Nephron progenitor cell (in vitro differentiated cells): ENCODE measurements around the gene MAP3K10.
"Not testable (repeated sequence)": the region's sequence is repeated elsewhere in the genome, so short reads cannot be mapped to it uniquely, and the experiment has no call there.

Experiments used
- DNase-seq: peaks from one replicate; pipeline ENCODE4 v3.0.0; 2021
- H3K27ac Mint-ChIP-seq: 2 replicates; pipeline ENCODE4 v1.8.0; 2021; ENCODE audit warnings: mild to moderate bottlenecking, moderate library complexity, mixed read lengths
- H3K27me3 Mint-ChIP-seq: 2 replicates; pipeline ENCODE4 v1.8.0; 2021; ENCODE audit warnings: mild to moderate bottlenecking, low read depth, mixed read lengths; ENCODE audit not compliant: poor library complexity
- H3K36me3 Mint-ChIP-seq: 2 replicates; pipeline ENCODE4 v1.8.0; 2021; ENCODE audit warnings: low read depth, mixed read lengths
- H3K4me1 Mint-ChIP-seq: 2 replicates; pipeline ENCODE4 v1.8.0; 2021; ENCODE audit warnings: mixed read lengths
- H3K4me3 Mint-ChIP-seq: 2 replicates; pipeline ENCODE4 v1.8.0; 2021; ENCODE audit warnings: mild to moderate bottlenecking, moderate library complexity, mixed read lengths
- H3K9me3 Mint-ChIP-seq: 2 replicates; pipeline ENCODE4 v1.8.0; 2021; ENCODE audit warnings: mild to moderate bottlenecking, moderate library complexity, mixed read lengths
- CTCF ChIP-seq: fragments of 200-600 bp; sonication (generic); IDR thresholded peaks from 2 replicates; pipeline ENCODE4 v1.5.0; 2021; ENCODE audit warnings: antibody characterized with exemption

Gene MAP3K10

GRCh38 chr19:40157059-40157458, 34.2 kb upstream of the MAP3K10 start:
- Mint-ChIP-seq H3K9me3 (no peaks in the 10 kb centered on the region), H3K27ac (no peak overlapping the region), H3K4me1 (no peaks in the 10 kb centered on the region), H3K4me3 (no peak overlapping the region), H3K27me3 (peaks cover 11% of the 10 kb centered on the region), H3K36me3 (no peaks in the 10 kb centered on the region)
- TF ChIP-seq CTCF, result no peak
- no peak for DNase-seq

- no peaks in the 10 kb centered on the region for H3K36me3 Mint-ChIP-seq
- H3K27me3 Mint-ChIP-seq, result peaks cover 16% of the 10 kb centered on the region
- no peak overlapping the region for H3K27ac Mint-ChIP-seq
- peaks cover 9% of the 10 kb centered on the region for H3K9me3 Mint-ChIP-seq
- H3K4me3 Mint-ChIP-seq, result no peak overlapping the region
- TF ChIP-seq CTCF, result no peak
- no peak for DNase-seq
- H3K4me1 Mint-ChIP-seq, result no peaks in the 10 kb centered on the region
Observed at GRCh38 chr19:40159744-40160143, 31.5 kb upstream of the MAP3K10 start.

GRCh38 chr19:40162104-40162503, 29.1 kb upstream of the MAP3K10 start:
- no peak for TF ChIP-seq CTCF
- peaks cover 25% of the 10 kb centered on the region for H3K27me3 Mint-ChIP-seq
- no peak for DNase-seq
- H3K4me3 Mint-ChIP-seq, result no peak overlapping the region
- H3K4me1 Mint-ChIP-seq, result peaks cover 7% of the 10 kb centered on the region
- peaks cover 12% of the 10 kb centered on the region for H3K9me3 Mint-ChIP-seq
- H3K36me3 Mint-ChIP-seq, result no peaks in the 10 kb centered on the region
- no peak overlapping the region for H3K27ac Mint-ChIP-seq

- H3K4me3 Mint-ChIP-seq, result no peak overlapping the region
- H3K27me3 Mint-ChIP-seq, result peaks cover 25% of the 10 kb centered on the region
- H3K27ac Mint-ChIP-seq, result no peak overlapping the region
- no peak for TF ChIP-seq CTCF
- peaks cover 12% of the 10 kb centered on the region for H3K9me3 Mint-ChIP-seq
- H3K36me3 Mint-ChIP-seq, result no peaks in the 10 kb centered on the region
- no peak for DNase-seq
- peaks cover 7% of the 10 kb centered on the region for H3K4me1 Mint-ChIP-seq
Observed at GRCh38 chr19:40163541-40164129, 27.6 kb upstream of the MAP3K10 start.

- Mint-ChIP-seq H3K4me3 (no peak overlapping the region), H3K36me3 (no peaks in the 10 kb centered on the region), H3K9me3 (peaks cover 12% of the 10 kb centered on the region), H3K4me1 (peaks cover 7% of the 10 kb centered on the region), H3K27ac (no peak overlapping the region), H3K27me3 (peaks cover 21% of the 10 kb centered on the region)
- peak; percentile 61 for TF ChIP-seq CTCF
- DNase-seq, result peak; percentile 73
Observed at GRCh38 chr19:40165362-40165937, 25.8 kb upstream of the MAP3K10 start.

- peaks cover 16% of the 10 kb centered on the region for H3K4me1 Mint-ChIP-seq
- DNase-seq, H3K27ac Mint-ChIP-seq, H3K9me3 Mint-ChIP-seq, H3K4me3 Mint-ChIP-seq, H3K36me3 Mint-ChIP-seq: not testable (repeated sequence)
- H3K27me3 Mint-ChIP-seq, result peaks cover 16% of the 10 kb centered on the region
Observed at GRCh38 chr19:40169482-40170302, 21.5 kb upstream of the MAP3K10 start.

- not testable (repeated sequence) for H3K27ac Mint-ChIP-seq, H3K36me3 Mint-ChIP-seq, H3K4me3 Mint-ChIP-seq, DNase-seq, H3K27me3 Mint-ChIP-seq, H3K9me3 Mint-ChIP-seq
- peaks cover 11% of the 10 kb centered on the region for H3K4me1 Mint-ChIP-seq
Observed at GRCh38 chr19:40170303-40170989, 20.8 kb upstream of the MAP3K10 start.

- not testable (repeated sequence) for H3K4me3 Mint-ChIP-seq
Observed at GRCh38 chr19:40171293-40171692, 19.9 kb upstream of the MAP3K10 start.

More at GRCh38 chr19:40171293-40171692, 19.9 kb upstream of the MAP3K10 start:
- not testable (repeated sequence) for H3K9me3 Mint-ChIP-seq, DNase-seq, H3K36me3 Mint-ChIP-seq, H3K27me3 Mint-ChIP-seq, H3K4me1 Mint-ChIP-seq
- peak overlapping the region; percentile 42 for H3K27ac Mint-ChIP-seq
